NCI-H146 (cell line): ENCODE results near the gene FNBP1L.

Source experiments
- DNase-seq: peaks from one replicate; lab custom pipeline; 2025; lab: John Stamatoyannopoulos, UW

Gene FNBP1L

DNA sequence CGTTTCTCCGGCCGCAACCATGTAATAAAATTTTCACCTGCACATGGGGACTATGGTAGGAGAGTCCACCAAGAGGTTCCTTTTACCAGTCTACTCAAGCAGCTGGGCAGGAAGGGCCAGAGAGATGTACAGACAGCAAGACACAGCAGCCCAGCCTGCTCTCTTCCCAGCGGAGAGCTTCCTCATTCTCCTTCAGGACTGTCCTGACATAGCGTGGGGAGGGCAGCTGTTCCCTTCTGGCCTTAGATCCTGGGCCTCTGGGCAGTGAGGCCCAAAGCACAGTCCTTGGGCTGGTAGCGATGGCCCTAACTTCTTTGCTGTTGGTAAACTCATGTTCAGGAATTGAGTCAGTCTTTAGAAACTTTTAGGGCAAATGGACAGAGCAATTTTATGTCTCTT is 144.6 kb downstream of the FNBP1L start:
- no peak for DNase-seq

DNA sequence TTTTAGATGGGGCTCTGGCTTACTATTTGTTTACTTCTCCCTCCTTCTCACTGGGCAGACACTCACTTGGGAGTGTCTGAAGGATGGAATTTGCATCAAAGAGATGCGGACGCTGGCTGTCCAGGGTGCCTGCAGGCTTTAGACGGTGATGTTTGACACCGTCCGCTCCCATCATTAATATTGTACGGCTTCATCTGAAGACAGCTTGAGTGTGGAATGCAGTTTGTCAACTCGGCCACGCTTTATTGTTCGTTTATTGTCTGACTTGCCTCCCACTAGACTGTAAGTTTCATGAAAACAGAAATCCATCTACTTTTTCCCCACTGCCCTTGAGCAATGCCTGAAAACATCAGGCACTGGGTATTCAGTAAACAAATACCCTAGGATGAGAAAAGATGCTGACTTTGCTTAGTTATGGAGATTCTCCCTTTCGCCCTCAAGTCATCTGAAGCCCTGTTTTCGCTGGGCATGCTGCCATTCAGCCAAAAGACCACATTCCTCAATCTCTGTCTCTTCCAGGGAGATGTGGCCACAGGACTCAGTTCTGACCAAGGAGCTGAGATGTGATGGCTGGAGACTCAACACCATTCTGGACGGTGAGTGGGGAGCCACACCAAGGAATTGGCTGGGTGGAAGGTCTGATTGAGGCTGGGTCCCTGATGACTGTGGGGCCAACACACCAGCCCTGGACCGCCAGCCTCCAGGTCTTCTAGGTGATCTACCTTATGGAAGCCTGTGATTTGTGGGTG is 146.1 kb downstream of the FNBP1L start:
- DNase-seq: no peak

DNA sequence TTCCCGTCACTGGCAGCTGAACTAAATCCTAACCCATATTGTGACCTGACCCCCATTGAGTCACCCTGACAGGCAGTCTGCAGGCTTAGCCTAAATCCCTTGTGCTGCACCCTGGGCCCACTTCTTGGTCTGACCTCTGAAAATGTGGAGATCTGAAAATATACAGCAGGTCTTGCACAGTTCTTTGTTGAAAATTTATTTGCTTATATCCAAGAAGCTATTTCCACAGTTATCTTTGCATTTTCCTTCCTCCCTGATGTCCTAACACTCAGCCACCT is 146.6 kb downstream of the FNBP1L start:
- DNase-seq: no peak

DNA sequence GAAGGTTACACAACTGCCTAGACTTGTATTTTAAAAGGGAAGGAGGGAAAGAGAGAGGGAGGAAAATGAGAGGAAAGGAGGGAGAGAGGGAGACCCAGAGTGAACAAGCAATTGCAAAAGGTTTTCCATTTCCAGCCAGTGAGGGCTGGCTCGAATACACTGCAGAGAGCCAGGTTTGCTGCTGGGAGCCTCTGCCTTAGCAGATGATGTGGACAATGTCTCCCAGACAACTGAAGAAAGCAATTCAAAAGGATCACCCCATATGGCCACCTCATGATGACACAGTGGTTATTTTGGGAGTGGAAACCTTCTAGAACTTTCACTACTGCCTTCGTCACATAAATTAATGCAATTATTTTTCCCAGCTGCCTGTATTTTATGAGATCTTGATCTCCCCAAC is 147.3 kb downstream of the FNBP1L start:
- DNase-seq: no peak

DNA sequence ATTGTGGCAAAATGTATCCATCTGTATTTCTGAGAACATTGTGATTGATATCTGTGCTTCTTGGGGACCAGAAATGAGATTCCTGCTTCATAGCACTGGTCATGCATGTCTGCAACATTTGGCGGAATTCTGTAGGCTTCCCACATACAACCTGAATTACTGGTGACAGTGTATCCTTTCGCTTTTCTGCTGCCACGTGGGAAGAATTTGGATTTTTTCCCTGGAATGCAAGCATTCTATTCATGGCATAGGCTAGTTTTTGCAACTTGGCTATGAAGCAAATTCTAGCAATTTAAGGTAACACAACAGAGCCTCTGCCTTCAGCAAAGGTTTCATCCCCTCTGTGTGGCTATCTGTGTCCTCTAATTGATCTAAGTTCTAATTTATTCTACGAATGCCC is 147.8 kb downstream of the FNBP1L start:
- DNase-seq: no peak

DNA sequence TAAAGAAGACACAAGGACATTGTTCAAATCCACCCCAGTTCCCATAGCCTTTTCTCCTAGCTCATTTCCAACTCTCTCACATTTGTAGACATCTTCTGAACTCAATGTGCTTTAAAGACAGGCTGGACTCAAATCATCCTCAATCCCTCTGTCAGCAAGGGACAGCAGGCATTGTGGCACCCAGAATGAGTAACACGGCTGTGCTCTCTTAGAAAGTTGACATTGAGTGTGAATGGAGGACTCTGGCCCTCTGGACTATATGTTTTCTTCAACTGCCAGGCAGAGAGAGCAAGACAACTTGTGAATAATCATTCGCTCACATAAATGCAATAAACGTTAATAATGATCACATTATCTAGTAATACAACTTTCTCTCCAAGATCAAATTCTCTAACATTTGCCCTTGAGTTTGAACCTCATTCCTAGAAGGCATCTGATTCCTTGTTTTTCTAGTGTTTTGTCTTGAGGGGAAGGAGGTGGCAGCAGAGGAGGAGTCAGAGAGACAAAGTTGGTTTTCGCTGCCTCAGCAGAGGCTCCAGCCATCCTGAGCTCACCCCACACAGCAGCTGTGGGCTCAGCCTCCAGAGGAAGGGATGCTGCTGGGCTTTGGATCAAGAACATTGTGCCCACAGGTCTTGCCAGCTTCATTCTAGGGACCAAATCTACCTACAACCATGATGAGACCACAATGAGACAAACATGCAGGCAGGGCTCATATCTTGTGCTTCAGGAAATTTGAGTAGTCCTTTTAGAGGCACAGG is 148.6 kb downstream of the FNBP1L start:
- DNase-seq: no peak

DNA sequence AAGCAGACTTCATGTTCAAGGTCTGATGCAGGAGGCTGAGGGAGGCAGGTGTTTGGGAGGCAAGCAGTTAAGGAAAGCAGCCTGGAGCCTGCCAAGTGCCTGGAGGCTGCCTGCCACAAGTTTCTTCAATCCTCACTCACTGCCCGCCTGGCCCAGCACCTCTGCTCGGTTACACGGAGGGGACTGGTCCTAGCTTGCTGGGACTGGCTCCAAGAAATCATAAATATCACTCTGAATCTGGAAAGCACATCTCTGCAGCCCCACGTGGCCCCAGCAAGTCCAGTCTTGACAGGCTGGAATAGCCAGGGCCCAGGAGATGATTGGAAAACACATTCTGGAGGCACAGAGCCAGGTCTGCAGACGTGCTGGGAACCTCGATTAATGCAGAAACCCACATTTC is 149.8 kb downstream of the FNBP1L start:
- DNase-seq: no peak

DNA sequence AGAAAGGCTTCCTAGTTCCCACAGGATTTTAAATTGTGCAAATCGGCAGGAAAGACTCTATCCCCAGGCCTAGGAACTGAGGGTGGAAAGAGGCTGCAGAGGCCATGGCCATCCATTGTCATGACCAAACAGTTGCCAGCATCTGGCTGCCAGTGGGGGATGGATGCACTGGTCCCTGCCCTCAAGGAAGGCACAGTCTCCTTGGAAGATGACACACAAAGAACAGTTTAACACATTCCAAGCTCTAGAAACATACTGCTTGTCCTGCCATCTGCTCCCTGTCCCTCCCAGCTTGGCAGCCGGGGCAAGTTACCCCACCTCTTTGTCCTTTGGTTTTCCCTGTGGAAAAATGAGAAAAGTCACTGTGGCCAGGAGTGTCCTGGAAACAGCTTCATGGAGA is 150.5 kb downstream of the FNBP1L start:
- DNase-seq: no peak

DNA sequence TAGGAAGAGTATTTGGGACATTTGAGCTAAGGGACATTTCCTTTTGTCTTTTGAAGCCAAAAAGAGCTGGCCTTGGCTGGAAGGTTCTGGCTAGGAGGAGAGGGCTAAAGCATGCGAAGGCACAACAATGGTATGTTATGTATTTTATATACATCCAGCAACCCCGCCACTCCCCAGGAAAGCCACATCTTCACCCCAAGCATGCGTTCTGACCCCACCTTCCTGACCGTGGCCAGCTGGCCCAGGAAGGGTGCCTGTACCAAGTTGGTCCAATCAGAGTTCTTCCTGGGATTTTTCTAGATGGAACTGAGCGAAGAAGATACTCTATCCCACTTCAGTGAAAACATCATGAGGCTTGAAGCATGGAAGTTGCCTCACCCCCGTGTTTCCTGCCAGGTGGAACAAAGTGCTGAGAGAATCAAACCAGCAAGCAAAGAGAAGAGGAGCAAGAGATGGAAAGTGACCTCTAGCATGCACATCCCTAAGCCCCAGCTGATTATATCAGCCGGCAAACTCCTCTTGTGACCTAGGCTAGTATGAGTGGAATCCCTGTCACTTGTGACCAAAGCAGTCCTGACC is 151.0 kb downstream of the FNBP1L start:
- DNase-seq: no peak

DNA sequence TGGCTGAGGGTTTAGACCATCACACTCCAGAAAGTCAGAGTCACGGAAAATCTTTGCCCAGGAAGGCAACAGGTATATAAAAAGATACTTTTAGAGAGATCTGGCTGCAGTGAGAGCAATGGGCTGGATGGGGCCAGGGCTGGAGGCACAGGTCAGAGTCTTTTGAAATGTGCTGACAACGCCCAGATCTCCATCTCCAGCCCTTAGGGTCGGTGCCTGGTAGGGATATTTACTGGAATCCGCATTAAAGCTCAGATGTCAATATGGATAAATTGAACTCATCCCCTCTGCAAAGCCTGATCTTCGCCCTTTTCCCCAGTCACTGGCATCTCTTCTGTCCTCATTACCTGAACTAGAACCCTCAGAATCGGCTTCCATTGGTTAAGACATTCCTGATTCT is 151.6 kb downstream of the FNBP1L start:
- DNase-seq: no peak

DNA sequence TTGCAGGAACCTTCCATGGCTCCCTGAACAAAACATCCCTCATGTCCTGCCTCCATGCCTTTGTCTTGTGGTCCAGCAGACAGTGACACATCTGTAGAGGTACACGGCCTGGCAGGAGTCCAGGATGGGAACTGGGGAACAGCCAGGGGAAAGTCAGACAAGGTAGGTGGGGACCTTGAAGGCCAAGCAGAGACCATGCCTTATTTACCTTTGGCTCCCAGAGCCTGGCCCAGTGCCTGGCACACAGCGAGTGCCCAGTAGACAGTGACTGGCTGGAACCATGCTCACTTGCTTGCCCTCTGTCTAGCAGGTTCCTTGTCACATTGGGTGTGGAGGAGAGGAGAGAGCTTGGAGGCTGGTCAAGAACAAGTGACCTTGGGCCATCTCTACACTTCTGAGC is 152.7 kb downstream of the FNBP1L start:
- DNase-seq: no peak

DNA sequence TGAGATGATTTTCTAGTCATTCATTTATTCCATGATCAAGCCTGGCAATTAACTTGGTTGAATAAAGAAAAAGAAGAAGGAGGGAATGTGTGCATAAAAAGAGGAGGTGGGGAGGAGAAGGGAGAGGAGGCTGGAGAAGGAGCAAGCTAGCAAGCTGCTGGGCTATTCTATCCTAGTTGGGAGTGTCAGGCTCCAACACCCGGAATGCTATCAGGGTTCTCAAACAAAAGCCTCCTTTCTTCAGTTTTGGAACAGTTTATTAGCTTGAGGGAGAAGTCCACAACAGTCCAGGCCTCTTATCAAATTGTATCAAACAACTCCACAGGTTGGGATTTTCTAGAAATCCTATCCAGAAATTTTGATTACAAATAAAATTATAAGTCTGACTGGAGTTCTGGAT is 153.8 kb downstream of the FNBP1L start:
- DNase-seq: no peak

DNA sequence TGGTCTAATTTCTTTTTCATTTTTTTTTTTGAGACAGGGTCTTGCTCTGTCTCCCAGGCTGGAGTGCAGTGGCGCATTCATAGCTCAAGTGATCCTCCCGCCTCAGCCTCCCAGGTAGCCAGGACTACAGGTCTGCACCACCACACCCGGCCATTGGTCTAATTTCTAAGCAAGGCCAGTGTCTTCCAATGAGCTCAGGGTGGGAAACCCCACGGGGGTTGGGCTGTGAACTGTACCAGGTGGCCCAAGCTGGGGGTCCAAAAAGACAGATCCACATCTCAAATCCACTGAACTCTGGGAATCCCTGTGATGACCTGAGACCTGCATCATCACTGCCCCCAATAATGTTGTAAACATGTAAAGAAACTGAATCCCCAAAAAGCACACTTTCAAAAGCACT is 154.2 kb downstream of the FNBP1L start:
- no peak for DNase-seq

DNA sequence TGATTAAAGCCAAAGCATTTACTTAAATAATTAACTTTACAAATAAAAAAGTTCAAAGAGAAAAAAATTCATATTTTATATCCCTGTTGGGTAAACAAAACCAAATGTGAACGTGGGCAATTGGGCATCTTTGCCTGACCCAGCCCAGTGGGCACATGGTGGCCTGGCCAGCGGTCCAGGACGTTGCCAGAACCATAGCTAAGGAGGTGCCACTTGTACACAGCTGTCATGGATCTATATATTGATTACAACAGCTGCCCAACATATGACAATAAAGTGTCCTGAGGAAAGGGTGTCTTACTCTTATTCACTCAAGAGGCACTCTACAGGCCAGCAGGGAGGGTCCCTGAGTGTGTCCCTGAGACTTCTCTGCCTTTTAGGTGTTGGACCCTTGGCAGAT is 155.2 kb downstream of the FNBP1L start:
- DNase-seq: no peak

DNA sequence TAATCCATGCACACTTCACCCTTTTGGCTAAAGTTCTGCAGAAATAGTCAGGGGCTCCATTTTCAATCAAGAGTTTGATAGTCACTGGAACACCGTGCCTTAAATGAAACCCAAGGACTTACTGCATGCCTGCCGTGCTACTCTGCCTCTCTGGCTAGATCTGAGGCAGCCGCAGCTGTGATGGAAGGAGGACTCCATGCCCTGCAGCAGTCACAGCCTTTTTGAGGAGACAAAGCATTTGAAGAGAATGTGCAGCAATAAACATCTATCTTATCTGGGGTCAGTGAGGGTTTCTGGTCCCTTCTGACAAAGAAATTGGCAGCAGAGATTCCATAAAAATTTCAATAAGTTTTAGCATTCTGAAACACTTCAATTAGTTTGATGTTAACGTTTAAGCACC is 155.7 kb downstream of the FNBP1L start:
- DNase-seq: no peak
